GM12872 (cell line): ENCODE results near the gene ANKRD34A.

Experiments used
- TF ChIP-seq, protein P1 (sequence below): IDR thresholded peaks from 3 replicates; pipeline ENCODE4 v1.5.1; 2011; ENCODE audit warnings: low read depth, mild to moderate bottlenecking, low read length, moderate library complexity; ENCODE audit not compliant: insufficient read depth

The ANKRD34A gene

GRCh38 chr1:145999321-146000024 lies 35.1 kb upstream of the ANKRD34A start:
- TF ChIP-seq, protein P1, sequence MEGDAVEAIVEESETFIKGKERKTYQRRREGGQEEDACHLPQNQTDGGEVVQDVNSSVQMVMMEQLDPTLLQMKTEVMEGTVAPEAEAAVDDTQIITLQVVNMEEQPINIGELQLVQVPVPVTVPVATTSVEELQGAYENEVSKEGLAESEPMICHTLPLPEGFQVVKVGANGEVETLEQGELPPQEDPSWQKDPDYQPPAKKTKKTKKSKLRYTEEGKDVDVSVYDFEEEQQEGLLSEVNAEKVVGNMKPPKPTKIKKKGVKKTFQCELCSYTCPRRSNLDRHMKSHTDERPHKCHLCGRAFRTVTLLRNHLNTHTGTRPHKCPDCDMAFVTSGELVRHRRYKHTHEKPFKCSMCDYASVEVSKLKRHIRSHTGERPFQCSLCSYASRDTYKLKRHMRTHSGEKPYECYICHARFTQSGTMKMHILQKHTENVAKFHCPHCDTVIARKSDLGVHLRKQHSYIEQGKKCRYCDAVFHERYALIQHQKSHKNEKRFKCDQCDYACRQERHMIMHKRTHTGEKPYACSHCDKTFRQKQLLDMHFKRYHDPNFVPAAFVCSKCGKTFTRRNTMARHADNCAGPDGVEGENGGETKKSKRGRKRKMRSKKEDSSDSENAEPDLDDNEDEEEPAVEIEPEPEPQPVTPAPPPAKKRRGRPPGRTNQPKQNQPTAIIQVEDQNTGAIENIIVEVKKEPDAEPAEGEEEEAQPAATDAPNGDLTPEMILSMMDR = no peak

- TF ChIP-seq, protein P1 = no peak
These were observed 33.3 kb upstream of the ANKRD34A start for GRCh38 chr1:145997718-145998023.

GRCh38 chr1:145997016-145997717 lies 32.8 kb upstream of the ANKRD34A start:
- TF ChIP-seq, protein P1 = no peak

DNA sequence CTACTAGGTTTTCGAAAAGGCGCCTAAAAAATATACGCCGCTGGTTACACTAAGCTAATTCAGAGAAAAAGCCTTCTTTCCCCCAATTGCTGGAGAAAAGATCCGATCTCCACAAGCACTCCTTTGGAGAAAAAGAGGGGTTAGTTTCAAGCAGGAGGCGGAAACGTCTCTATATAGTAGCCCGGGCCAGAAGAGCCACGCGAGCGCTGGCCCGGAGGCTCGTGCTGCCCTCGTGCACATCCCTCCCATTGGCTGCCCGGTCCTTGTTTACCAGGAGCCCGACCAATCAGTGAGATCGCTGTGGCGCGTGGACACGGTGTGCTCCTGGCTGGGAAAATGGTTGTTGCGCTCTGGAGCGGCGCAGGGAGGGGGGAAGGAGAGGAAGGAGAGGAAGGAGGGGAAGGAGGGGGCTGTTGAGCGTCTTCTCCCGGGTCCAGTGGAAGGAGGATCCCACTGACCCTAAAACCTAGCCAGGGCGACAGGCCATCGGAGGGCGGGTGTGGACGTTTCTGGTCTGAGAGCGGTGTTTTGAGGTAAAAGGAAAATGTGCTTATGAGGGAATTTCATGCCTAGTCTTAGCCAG lies 32.1 kb upstream of the ANKRD34A start, which contains the start of gene TXNIP:
TSS of gene TXNIP (minus strand) at position 147 of the 583 bp plus-strand sequence. CDS start 313 bp downstream, outside the sequence.
- TF ChIP-seq, protein P1 = no peak

DNA sequence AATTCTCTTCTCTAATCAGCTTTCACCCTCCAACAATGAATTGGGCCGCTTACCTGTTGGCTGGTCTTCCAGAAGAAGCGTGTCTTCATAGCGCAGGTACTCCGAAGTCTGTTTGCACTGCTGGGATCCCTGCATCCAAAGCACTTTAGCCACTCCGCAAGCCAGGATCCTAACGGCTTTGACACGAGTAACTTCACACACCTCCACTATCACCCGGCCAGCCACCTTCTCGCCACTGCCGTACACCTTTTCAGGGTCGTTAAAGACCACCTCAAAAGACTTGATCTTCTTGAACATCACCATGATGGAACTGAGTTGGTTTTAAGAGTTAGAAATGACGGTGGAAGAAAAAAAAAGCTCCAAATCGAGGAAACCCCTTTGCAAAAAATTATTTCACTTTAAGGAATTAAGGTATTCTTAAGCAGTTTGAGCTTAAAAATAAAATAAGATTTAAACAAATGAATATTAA lies 31.6 kb upstream of the ANKRD34A start:
- TF ChIP-seq, protein P1 = no peak

DNA sequence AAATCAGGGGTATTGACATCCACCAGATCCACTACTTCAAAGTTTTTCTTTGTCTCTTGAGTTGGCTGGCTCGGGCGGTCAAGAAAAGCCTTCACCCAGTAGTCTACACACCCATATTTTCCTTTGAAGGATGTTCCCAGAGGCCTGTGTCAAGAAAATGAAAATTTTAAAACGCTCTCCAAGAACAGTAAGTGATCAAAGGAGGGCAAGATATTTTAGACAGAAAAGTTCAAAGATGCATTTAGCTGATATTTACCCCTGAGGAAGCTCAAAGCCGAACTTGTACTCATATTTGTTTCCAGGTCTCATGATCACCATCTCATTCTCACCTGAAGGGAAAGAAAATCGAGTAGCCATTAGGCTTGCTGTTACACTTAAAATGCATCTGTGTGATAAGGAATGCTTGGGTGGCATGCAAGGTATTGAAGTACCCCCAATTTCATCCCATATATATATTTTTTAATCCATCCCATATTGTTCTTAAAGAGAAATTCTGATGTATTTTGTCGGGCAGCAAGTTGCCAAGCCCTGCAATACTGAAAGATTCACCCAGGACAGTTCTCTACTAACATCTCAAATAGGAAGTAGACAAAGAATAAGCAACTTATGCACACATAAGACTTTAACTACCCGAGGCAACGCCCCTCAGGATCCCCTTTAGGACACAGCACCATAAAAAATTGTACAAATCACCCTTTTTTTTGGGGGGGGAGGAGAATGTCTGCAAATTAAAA lies 30.9 kb upstream of the ANKRD34A start:
- TF ChIP-seq, protein P1 = no peak
